Neural cell (in vitro differentiated cells): ENCODE results near the gene HYLS1. TPM values are rescaled to one million over a fixed set of nuclear protein-coding genes. Genes with fewer than 3 reads are reported as not detected.

Source experiments
- H2AFZ ChIP-seq: fragments of 200-600, 300-800 bp; sonication (generic), shearing (Covaris generic); 2 replicates; pipeline ENCODE4 v1.6.0; 2014; ENCODE audit warnings: low read depth, mild to moderate bottlenecking, antibody characterized with exemption, low read length, moderate library complexity
- H3F3A ChIP-seq: fragments of 200-600 bp; shearing (Covaris generic); 2 replicates; pipeline ENCODE4 v1.6.1; 2016; ENCODE audit warnings: mild to moderate bottlenecking, moderate library complexity, mixed read lengths, antibody characterized with exemption, low read length; ENCODE audit not compliant: insufficient read depth, poor library complexity, severe bottlenecking
- H3K27ac ChIP-seq: fragments of 200-600, 300-800 bp; sonication (generic), shearing (Covaris generic); 2 replicates; pipeline ENCODE4 v1.5.1; 2014; ENCODE audit warnings: mild to moderate bottlenecking, low read length, moderate library complexity
- H3K27me3 ChIP-seq: fragments of 300-800, 200-600 bp; sonication (generic), shearing (Covaris generic); 2 replicates; pipeline ENCODE4 v1.6.0; 2014; ENCODE audit warnings: mild to moderate bottlenecking, low read depth, low read length, moderate library complexity; ENCODE audit not compliant: insufficient read depth
- H3K36me3 ChIP-seq: fragments of 300-800, 200-600 bp; sonication (generic), shearing (Covaris generic); 2 replicates; pipeline ENCODE4 v1.5.1; 2014; ENCODE audit warnings: mild to moderate bottlenecking, antibody characterized with exemption, low read length, moderate library complexity; ENCODE audit not compliant: insufficient read depth
- H3K4me2 ChIP-seq: fragments of 300-800, 200-600 bp; sonication (generic), shearing (Covaris generic); 2 replicates; pipeline ENCODE4 v1.6.0; 2014; ENCODE audit warnings: mild to moderate bottlenecking, low read length
- H3K4me3 ChIP-seq: fragments of 300-800, 200-600 bp; sonication (generic), shearing (Covaris generic); 2 replicates; pipeline ENCODE4 v1.5.1; 2014; ENCODE audit warnings: mild to moderate bottlenecking, low read length, moderate library complexity
- H3K79me2 ChIP-seq: fragments of 200-600 bp; shearing (Covaris generic); replicated peaks from 2 replicates; pipeline ENCODE4 v1.6.0; 2014; ENCODE audit warnings: mild to moderate bottlenecking, low read length, moderate library complexity; ENCODE audit not compliant: insufficient read depth
- H3K9ac ChIP-seq: fragments of 300-800, 200-600 bp; sonication (generic), shearing (Covaris generic); 2 replicates; pipeline ENCODE4 v1.6.1; 2016; ENCODE audit warnings: mild to moderate bottlenecking, low read length, mixed read lengths
- H3K9me2 ChIP-seq: fragments of 200-600 bp; shearing (Covaris generic); 2 replicates; pipeline ENCODE4 v1.6.1; 2016; ENCODE audit warnings: mild to moderate bottlenecking, low read length, mixed read lengths; ENCODE audit not compliant: insufficient read depth
- H3K9me3 ChIP-seq: fragments of 200-600, 300-800 bp; sonication (generic), shearing (Covaris generic); 2 replicates; pipeline ENCODE4 v1.6.1; 2016; ENCODE audit warnings: mild to moderate bottlenecking, mixed run types, low read length, moderate library complexity, mixed read lengths
- H4K20me1 ChIP-seq: fragments of 200-600 bp; shearing (Covaris generic); 2 replicates; pipeline ENCODE4 v1.6.1; 2016; ENCODE audit warnings: mild to moderate bottlenecking, mixed run types; ENCODE audit not compliant: insufficient read depth
- CTCF ChIP-seq: fragments of 450-650 bp; IDR thresholded peaks from 2 replicates; pipeline ENCODE4 v1.5.1; 2014; ENCODE audit warnings: antibody characterized with exemption, mild to moderate bottlenecking, moderate library complexity; ENCODE audit not compliant: poor library complexity, severe bottlenecking
- EP300 ChIP-seq: fragments of 450-650 bp; conservative IDR thresholded peaks from 2 replicates; pipeline ENCODE4 v1.6.1; 2014; ENCODE audit warnings: antibody characterized with exemption, mild to moderate bottlenecking, moderate library complexity; ENCODE audit not compliant: poor library complexity, severe bottlenecking
- EZH2 ChIP-seq: fragments of 200-600, 300-800 bp; shearing (Covaris generic), sonication (generic); IDR thresholded peaks from 2 replicates; pipeline ENCODE4 v1.6.1; 2014; ENCODE audit warnings: antibody characterized with exemption, low read length, borderline replicate concordance, mild to moderate bottlenecking; ENCODE audit not compliant: insufficient read depth, poor library complexity, severe bottlenecking
- MXI1 ChIP-seq: fragments of 450-650 bp; conservative IDR thresholded peaks from 2 replicates; pipeline ENCODE4 v1.6.1; 2014; ENCODE audit warnings: antibody characterized with exemption, mild to moderate bottlenecking; ENCODE audit not compliant: poor library complexity, severe bottlenecking
- POLR2AphosphoS5 ChIP-seq: IDR thresholded peaks from 2 replicates; pipeline ENCODE4 v1.6.1; 2012
- RAD21 ChIP-seq: fragments of 450-650 bp; conservative IDR thresholded peaks from 2 replicates; pipeline ENCODE4 v1.6.1; 2014; ENCODE audit warnings: antibody characterized with exemption, mild to moderate bottlenecking, moderate library complexity
- SMC3 ChIP-seq: fragments of 450-650 bp; conservative IDR thresholded peaks from 2 replicates; pipeline ENCODE4 v1.6.1; 2014; ENCODE audit warnings: antibody characterized with exemption, mild to moderate bottlenecking, moderate library complexity; ENCODE audit not compliant: poor library complexity
- TAF1 ChIP-seq: IDR thresholded peaks from 2 replicates; pipeline ENCODE4 v1.6.1; 2012; ENCODE audit warnings: low read depth
- polyA plus RNA-seq: library from polyadenylated mRNA; depleted of rRNA; stranded (reverse); fragments of >200 nt; gene quantifications from 2 replicates; pipeline ENCODE4 v1.2.3, GENCODE V29; 2014
- TF ChIP-seq, protein P1 (sequence below): IDR thresholded peaks from 2 replicates; pipeline ENCODE4 v1.6.1; 2012; ENCODE audit warnings: borderline replicate concordance

Gene HYLS1
- polyA plus RNA-seq, 1 donor from 2014 or later, result 6.0 TPM

GRCh38 chr11:125942771-125943428 lies 55.4 kb downstream of the HYLS1 start:
- Histone ChIP-seq H3K4me2 (no peak overlapping the region), H3F3A (no peaks in the 10 kb centered on the region), H3K27me3 (no peaks in the 10 kb centered on the region), H3K9me3 (no peaks in the 10 kb centered on the region), H3K9me2 (no peaks in the 10 kb centered on the region), H3K79me2 (no peaks in the 10 kb centered on the region), H3K36me3 (no peaks in the 10 kb centered on the region), H3K27ac (no peak overlapping the region), H2AFZ (no peak overlapping the region), H4K20me1 (no peaks in the 10 kb centered on the region), H3K9ac (no peak overlapping the region), H3K4me3 (no peak overlapping the region)
- TF ChIP-seq CTCF, result no peak

DNA sequence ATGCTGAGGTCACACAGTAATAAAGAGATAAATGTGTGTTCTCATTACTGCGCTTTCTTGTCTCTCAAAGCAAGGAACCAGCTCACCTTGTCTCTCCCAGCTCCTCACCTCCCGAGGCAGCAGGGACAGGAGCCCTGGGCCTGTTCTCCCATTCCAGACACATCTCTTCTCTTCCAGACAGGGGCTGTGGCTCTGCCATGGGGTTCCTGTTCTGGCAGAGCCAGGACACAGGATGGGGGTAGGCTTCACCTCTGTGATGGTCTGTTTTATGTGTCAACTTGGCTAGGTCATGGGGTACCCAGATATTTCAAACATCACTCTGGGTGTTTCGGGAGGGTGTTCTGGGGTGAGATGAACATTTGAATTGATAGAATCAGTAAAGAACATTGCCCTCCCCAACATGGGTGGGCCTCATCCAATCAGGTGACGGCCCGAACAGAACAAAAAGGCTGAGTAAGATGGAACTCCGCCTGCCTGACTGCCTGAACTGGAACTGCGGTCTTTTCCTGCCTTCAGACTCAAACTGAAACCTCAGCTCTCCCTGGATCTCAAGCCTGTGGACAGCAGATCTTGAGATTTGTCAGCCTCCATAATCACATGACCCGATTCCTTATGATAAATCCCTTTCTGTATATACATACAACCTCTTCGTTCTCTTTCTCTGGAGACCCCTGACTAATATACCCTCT lies 56.3 kb downstream of the HYLS1 start:
- Histone ChIP-seq H2AFZ (no peak overlapping the region), H3K9me2 (no peaks in the 10 kb centered on the region), H4K20me1 (no peaks in the 10 kb centered on the region), H3F3A (no peaks in the 10 kb centered on the region), H3K9ac (no peak overlapping the region), H3K27me3 (no peaks in the 10 kb centered on the region), H3K4me3 (no peak overlapping the region), H3K4me2 (no peak overlapping the region), H3K27ac (no peak overlapping the region), H3K36me3 (no peaks in the 10 kb centered on the region), H3K79me2 (no peaks in the 10 kb centered on the region), H3K9me3 (no peaks in the 10 kb centered on the region)
- TF ChIP-seq CTCF (no peak), TAF1 (no peak), EZH2 (no peak), POLR2AphosphoS5 (no peak), SMC3 (no peak), RAD21 (no peak), EP300 (no peak), MXI1 (no peak)
- TF ChIP-seq, protein P1, sequence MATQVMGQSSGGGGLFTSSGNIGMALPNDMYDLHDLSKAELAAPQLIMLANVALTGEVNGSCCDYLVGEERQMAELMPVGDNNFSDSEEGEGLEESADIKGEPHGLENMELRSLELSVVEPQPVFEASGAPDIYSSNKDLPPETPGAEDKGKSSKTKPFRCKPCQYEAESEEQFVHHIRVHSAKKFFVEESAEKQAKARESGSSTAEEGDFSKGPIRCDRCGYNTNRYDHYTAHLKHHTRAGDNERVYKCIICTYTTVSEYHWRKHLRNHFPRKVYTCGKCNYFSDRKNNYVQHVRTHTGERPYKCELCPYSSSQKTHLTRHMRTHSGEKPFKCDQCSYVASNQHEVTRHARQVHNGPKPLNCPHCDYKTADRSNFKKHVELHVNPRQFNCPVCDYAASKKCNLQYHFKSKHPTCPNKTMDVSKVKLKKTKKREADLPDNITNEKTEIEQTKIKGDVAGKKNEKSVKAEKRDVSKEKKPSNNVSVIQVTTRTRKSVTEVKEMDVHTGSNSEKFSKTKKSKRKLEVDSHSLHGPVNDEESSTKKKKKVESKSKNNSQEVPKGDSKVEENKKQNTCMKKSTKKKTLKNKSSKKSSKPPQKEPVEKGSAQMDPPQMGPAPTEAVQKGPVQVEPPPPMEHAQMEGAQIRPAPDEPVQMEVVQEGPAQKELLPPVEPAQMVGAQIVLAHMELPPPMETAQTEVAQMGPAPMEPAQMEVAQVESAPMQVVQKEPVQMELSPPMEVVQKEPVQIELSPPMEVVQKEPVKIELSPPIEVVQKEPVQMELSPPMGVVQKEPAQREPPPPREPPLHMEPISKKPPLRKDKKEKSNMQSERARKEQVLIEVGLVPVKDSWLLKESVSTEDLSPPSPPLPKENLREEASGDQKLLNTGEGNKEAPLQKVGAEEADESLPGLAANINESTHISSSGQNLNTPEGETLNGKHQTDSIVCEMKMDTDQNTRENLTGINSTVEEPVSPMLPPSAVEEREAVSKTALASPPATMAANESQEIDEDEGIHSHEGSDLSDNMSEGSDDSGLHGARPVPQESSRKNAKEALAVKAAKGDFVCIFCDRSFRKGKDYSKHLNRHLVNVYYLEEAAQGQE, result no peak
